Hepatocyte (in vitro differentiated cells): ENCODE data around the gene ADAMTS2. TPM values are rescaled to one million over a fixed set of nuclear protein-coding genes. Genes with fewer than 3 reads are reported as not detected.

Experiments
- DNase-seq: peaks from one replicate; pipeline ENCODE4 v3.0.0-alpha.2; 2016; ENCODE audit warnings: low spot score
- H2AFZ ChIP-seq: fragments of 200-600 bp; sonication (generic); 2 replicates; pipeline ENCODE4 v1.6.0; 2016; ENCODE audit warnings: antibody characterized with exemption, mild to moderate bottlenecking
- H3K27ac ChIP-seq: fragments of 200-600 bp; sonication (generic); 2 replicates; pipeline ENCODE4 v1.5.1; 2016; ENCODE audit warnings: mild to moderate bottlenecking
- H3K27me3 ChIP-seq: fragments of 200-600 bp; sonication (generic); 2 replicates; pipeline ENCODE4 v1.6.1; 2016
- H3K36me3 ChIP-seq: fragments of 200-600 bp; sonication (generic); replicated peaks from 2 replicates; pipeline ENCODE4 v1.5.1; 2016; ENCODE audit warnings: low read depth; ENCODE audit not compliant: insufficient read depth
- H3K4me1 ChIP-seq: fragments of 200-600 bp; sonication (generic); 2 replicates; pipeline ENCODE4 v1.5.1; 2016; ENCODE audit warnings: mild to moderate bottlenecking, moderate library complexity; ENCODE audit not compliant: insufficient read depth
- H3K4me2 ChIP-seq: fragments of 200-600 bp; sonication (generic); 2 replicates; pipeline ENCODE4 v1.6.0; 2016
- H3K4me3 ChIP-seq: fragments of 200-600 bp; sonication (generic); 2 replicates; pipeline ENCODE4 v1.5.1; 2016; ENCODE audit warnings: mild to moderate bottlenecking
- H3K79me2 ChIP-seq: fragments of 200-600 bp; sonication (generic); 2 replicates; pipeline ENCODE4 v1.6.0; 2017; ENCODE audit warnings: mild to moderate bottlenecking
- H3K9me2 ChIP-seq: fragments of 200-600 bp; sonication (generic); replicated peaks from 2 replicates; pipeline ENCODE4 v1.6.0; 2017; ENCODE audit warnings: mild to moderate bottlenecking; ENCODE audit not compliant: insufficient read depth
- H3K9me3 ChIP-seq: fragments of 200-600 bp; sonication (generic); 2 replicates; pipeline ENCODE4 v1.5.1; 2016; ENCODE audit warnings: low read depth, mild to moderate bottlenecking
- H4K20me1 ChIP-seq: fragments of 200-600 bp; sonication (generic); 2 replicates; pipeline ENCODE4 v1.6.0; 2016; ENCODE audit warnings: mild to moderate bottlenecking; ENCODE audit not compliant: insufficient read depth, poor library complexity, severe bottlenecking
- CTCF ChIP-seq: fragments of 200-600 bp; sonication (generic); IDR thresholded peaks from 2 replicates; pipeline ENCODE4 v1.5.1; 2016; ENCODE audit warnings: antibody characterized with exemption, mild to moderate bottlenecking; ENCODE audit not compliant: poor library complexity
- EZH2 ChIP-seq: fragments of 200-600 bp; sonication (generic); IDR thresholded peaks from 2 replicates; pipeline ENCODE4 v1.6.1; 2016; ENCODE audit warnings: antibody characterized with exemption, mild to moderate bottlenecking, borderline replicate concordance
- EZH2phosphoT487 ChIP-seq: fragments of 200-600 bp; sonication (generic); IDR thresholded peaks from one replicate; pipeline ENCODE4 v1.6.1; 2018; ENCODE audit warnings: antibody characterized with exemption, mild to moderate bottlenecking, low read depth, moderate library complexity; ENCODE audit not compliant: unreplicated experiment, severe bottlenecking
- WGBS: methylation state at CpG from one replicate; pipeline ENCODE4 v1.1.6; 2016; ENCODE audit warnings: low lambda C conversion rate; ENCODE audit errors: missing lambda C conversion rate; 5-methylcytosine and 5-hydroxymethylcytosine counted together
- polyA plus RNA-seq: library from polyadenylated mRNA; unstranded; fragments of >200 nt; fragmentation: Nextera tagmentation; extraction: Ambion mirVana; gene quantifications from 2 replicates; pipeline ENCODE4 v1.2.1, GENCODE V29; 2016
- total RNA-seq: library from RNA; depleted of rRNA; stranded (reverse); fragments of >200 nt; gene quantifications from 2 replicates; pipeline ENCODE4 v1.2.3, GENCODE V29; 2014

The ADAMTS2 gene
- total and polyA plus RNA-seq, 2 experiments from 2014 or later: 55.4 to 78.8 TPM

GRCh38 chr5:179207920-179208705 is 137.1 kb downstream of the ADAMTS2 start:
- Histone ChIP-seq H3K36me3 (no peaks in the 10 kb centered on the region), H3K4me2 (no peak overlapping the region), H3K4me1 (no peaks in the 10 kb centered on the region), H4K20me1 (peaks cover 5% of the 10 kb centered on the region), H3K4me3 (no peak overlapping the region), H3K27me3 (no peaks in the 10 kb centered on the region), H3K9me3 (no peaks in the 10 kb centered on the region), H3K79me2 (no peaks in the 10 kb centered on the region), H2AFZ (no peak overlapping the region), H3K27ac (no peak overlapping the region), H3K9me2 (no peaks in the 10 kb centered on the region)
- TF ChIP-seq CTCF (no peak), EZH2 (no peak), EZH2phosphoT487 (no peak)
- DNase-seq: no peak
- WGBS: 90% methylated on average over 22 of the region's 22 CpGs

GRCh38 chr5:179207470-179207869 is 137.8 kb downstream of the ADAMTS2 start:
- Histone ChIP-seq H3K27ac (no peak overlapping the region), H3K4me3 (no peak overlapping the region), H4K20me1 (peaks cover 5% of the 10 kb centered on the region), H3K4me1 (no peaks in the 10 kb centered on the region), H3K79me2 (no peaks in the 10 kb centered on the region), H2AFZ (no peak overlapping the region), H3K36me3 (no peaks in the 10 kb centered on the region), H3K9me2 (no peaks in the 10 kb centered on the region), H3K9me3 (no peaks in the 10 kb centered on the region), H3K4me2 (no peak overlapping the region), H3K27me3 (no peaks in the 10 kb centered on the region)
- WGBS: 85% methylated on average over 19 of the region's 20 CpGs
- no peak for DNase-seq
- TF ChIP-seq EZH2: no peak
- no peak for TF ChIP-seq CTCF
- no peak for TF ChIP-seq EZH2phosphoT487

- Histone ChIP-seq H4K20me1 (peaks cover 5% of the 10 kb centered on the region), H3K9me2 (no peaks in the 10 kb centered on the region), H3K4me2 (no peak overlapping the region), H3K9me3 (no peaks in the 10 kb centered on the region), H2AFZ (no peak overlapping the region), H3K4me3 (no peak overlapping the region), H3K27me3 (no peaks in the 10 kb centered on the region), H3K4me1 (no peaks in the 10 kb centered on the region), H3K79me2 (no peaks in the 10 kb centered on the region), H3K36me3 (no peaks in the 10 kb centered on the region), H3K27ac (no peak overlapping the region)
- DNase-seq: no peak
- WGBS: 87% methylated on average over 8 of the region's 8 CpGs
- TF ChIP-seq EZH2phosphoT487 (no peak), CTCF (no peak), EZH2 (no peak)
Measured at GRCh38 chr5:179206366-179206765, 138.9 kb downstream of the ADAMTS2 start.
